GM23248 (cell line): ENCODE measurements around the gene GRIK3.

Experiments
- EZH2 ChIP-seq: fragments of 200-600 bp; sonication (generic); IDR thresholded peaks from 2 replicates; pipeline ENCODE4 v1.6.1; 2018; ENCODE audit warnings: antibody characterized with exemption, mild to moderate bottlenecking; ENCODE audit not compliant: insufficient read depth, poor library complexity, severe bottlenecking
- EZH2phosphoT487 ChIP-seq: fragments of 200-600 bp; sonication (generic); IDR thresholded peaks from 2 replicates; pipeline ENCODE4 v1.6.1; 2018; ENCODE audit warnings: antibody characterized with exemption, moderate library complexity, mild to moderate bottlenecking, low read depth; ENCODE audit not compliant: insufficient read depth

GRCh38 chr1:36846357-36846756 is 188.0 kb downstream of the GRIK3 start:
- no peak for TF ChIP-seq EZH2phosphoT487
- TF ChIP-seq EZH2 = no peak
